PC-3 (cell line): ENCODE data around the gene TTC33.

ENCODE experiments used
- CTCF ChIP-seq: fragments of 300-600 bp; sonication (generic); conservative IDR thresholded peaks from 2 replicates; pipeline ENCODE4 v1.5.1; 2017; ENCODE audit warnings: antibody characterized with exemption, low read depth, mild to moderate bottlenecking, low read length
- EZH2 ChIP-seq: fragments of 300-600 bp; sonication (generic); IDR thresholded peaks from one replicate; pipeline ENCODE4 v1.6.1; 2017; ENCODE audit warnings: antibody characterized with exemption, mild to moderate bottlenecking, low read length; ENCODE audit not compliant: unreplicated experiment
- EZH2phosphoT487 ChIP-seq: fragments of 300-600 bp; sonication (generic); IDR thresholded peaks from 2 replicates; pipeline ENCODE4 v1.6.1; 2018; ENCODE audit warnings: mild to moderate bottlenecking, antibody characterized with exemption, low read length, borderline replicate concordance

- TF ChIP-seq CTCF = no peak
- no peak for TF ChIP-seq EZH2
- TF ChIP-seq EZH2phosphoT487 = no peak
Observed at GRCh38 chr5:40614923-40615585, 140.7 kb downstream of the TTC33 start.
